SKM-1 treated with dmso at 0.1 percent for 144 hours (cell line): ENCODE data around the gene EPN2.
A peak's percentile ranks its signal among the peaks of the same experiment; 100 is the strongest.

Experiments used
- DNase-seq: peaks from one replicate; lab custom pipeline; 2025; ENCODE audit not compliant: unreplicated experiment; lab: John Stamatoyannopoulos, UW

The EPN2 gene

DNA sequence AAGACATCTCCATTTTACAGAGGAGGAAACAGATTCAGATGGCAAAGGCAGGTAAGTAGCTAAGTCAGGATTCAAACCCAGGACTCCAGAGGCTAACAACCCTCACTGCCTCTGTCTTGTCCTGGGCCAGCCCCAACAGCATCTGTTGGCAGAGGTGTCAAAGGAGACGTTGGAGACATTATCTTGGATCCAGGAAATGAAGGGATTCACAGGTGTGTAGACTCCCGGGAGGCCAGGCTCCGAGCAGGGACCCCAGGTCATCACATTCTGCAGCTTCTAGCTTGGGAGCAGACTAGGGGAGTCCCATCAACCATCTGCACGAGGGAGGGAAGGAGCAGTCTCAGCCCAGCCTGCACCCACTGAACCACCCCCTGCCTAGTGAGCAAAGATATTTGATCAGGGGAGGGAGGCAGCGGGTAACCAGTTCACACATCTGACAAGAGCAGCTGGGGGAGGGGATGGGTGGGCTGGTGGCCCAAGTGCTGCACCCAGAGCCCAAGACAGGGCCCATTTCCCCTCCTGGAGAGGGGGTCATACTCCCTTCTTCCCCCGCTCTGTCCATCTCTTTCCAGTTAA lies 126.4 kb downstream of the EPN2 start:
- DNase-seq = no peak

DNA sequence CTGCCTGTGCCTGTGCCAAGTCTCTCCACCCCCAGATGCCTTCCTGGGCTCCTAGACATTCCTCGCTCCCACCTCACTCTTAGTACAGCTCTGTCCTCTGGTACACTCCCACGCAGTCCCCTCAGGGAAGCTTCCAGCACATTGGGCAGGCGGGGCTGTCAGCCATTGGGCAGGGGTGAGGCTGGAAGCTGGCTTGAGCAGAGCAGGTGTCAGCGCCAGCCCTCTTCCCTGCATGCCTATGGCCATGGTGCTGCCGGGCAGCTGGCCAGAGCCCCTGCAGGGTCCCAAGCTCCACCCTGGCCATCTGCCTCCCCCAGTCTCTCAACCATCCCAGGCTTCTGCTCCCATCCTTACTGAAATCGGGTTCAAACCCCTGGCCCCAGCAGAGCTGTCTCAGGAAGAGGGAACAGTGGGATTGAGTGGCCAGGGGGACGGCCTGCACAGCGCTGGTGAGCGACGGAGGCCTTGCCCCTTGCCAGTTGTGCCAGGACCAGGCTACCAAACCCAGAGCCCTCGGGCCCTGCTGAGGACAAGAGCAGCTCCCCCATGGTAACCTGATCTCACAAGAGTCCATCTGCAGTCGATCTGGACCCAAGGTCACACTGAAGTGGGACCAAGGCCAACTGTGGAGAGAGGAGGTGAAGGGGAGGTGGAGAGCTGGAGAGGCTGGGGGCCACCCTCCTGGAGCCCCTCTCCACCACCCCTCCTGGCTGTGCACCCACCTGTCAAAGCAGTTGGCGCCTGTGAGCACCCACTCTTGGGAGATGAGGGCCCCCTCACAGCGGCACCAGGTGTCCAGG lies 127.7 kb downstream of the EPN2 start:
- DNase-seq = no peak

DNA sequence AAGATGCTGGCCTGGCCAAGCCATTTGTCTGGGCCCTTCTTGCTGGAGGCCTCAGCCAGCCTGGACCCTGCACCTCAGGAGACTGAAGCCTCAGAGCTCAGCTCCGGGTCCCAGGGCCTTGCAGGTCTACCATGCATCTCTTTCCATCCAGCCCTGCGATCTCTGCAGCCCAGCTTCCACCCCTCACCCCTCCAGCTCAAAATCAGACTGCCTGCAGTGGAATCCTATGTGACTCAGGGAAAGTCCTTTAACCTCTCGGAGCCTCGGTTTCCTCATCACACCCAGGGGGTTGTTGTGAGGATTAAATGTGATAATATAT lies 128.3 kb downstream of the EPN2 start:
- DNase-seq = no peak

DNA sequence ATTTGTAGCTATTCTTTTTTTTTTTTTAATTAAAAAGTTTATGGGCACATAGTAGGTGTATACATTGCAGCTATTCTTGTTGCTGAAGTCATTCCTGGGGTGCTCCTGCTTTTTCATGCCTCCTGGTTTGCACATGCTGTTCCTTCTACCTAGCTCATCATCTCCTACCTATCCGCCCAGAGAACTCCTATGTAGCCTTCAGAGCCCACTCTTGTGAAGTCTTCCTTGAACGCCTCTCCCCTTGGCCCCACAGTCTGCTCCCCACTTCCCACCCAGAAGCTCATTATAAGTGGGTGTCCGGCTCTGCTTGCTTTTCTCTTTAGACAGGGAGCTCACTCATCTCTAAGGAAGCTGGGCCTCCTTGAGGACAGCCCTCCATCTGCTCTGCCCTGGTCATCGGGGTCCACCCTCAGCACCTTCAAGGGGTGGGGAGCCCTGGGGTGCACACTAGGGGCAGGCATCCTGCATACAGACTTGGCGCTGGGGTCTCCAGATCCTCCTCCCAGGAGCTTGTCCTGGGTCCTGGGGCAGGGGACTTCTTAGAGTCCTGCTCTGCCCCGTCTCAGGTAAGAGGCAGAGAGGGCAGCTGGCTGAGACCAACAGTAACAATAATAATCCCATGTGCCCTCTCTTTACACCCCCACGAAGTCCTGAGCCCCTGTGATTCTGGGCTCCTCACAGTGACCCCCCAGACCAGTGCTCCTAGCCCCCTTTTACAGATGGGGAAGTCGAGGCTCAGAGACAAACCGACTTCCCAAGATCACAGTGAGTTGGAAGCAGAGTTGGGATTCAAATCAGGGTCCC lies 128.9 kb downstream of the EPN2 start:
- no peak for DNase-seq

DNA sequence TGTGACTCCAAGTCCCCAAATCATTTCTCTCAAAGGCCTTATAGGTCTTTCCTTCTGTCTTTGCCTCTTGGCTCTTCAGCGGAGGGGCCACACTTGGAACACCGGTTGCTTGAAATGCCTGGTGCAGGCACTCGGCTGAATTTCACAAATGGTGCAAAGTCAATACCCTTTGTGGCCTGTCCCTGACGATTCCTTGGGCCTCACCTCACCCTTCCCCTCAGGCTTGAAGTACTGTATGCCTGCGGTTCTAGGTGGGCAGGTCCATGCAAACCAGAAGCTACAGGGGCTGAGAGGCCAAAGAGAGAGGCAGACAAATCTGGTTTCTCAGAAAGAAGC lies 129.4 kb downstream of the EPN2 start:
- DNase-seq = no peak

DNA sequence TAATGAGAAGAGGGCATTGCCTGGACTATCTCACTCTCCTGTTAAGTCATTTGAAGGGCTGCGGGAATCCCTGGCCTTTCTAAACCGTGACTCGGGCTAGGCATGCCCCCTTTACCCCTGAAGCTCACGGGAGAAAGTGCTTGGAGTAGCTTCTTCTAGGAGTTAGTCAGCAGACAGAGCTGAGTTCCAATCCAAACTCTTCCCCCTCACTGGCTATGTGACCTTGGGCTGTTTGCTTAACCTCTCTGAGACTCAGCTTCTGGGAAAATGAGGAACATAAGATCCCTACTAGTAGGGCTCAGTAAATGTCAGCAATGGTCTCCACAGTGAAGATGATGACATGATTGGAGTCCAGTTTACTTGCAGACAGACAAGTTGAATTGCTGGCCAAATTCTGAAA lies 131.1 kb downstream of the EPN2 start:
- no peak for DNase-seq

DNA sequence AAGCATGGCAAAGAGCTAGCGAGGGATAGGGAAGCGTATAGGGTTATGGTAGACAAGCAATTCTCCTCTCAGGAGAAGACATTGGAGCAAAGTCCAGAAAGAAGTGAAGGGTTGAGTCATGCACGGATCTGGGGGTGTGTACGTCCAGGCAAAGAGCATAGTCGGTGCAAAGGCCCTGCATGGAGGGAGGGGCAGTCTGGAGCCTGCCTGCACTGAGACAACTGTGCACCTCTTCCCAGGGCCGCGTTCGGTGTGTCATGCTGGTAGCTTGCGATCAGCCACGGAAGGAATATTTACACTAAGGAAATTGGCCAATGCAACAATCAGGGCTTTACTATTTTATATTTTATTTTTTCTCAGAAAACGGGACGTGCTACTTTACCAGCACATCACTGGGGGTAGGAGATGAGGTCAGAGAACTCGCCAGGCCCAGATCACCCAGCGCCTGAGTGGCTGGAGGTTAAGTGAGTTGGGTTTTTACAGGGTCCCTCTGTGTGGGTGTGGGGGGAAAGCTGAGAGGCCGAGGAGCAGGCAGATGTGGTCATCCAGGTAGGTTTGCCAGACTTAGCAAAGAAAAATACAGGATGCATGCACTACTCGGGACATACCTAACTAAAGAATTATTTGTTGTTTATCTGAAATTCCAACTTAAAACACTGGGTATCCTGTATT lies 132.1 kb downstream of the EPN2 start:
- no peak for DNase-seq

DNA sequence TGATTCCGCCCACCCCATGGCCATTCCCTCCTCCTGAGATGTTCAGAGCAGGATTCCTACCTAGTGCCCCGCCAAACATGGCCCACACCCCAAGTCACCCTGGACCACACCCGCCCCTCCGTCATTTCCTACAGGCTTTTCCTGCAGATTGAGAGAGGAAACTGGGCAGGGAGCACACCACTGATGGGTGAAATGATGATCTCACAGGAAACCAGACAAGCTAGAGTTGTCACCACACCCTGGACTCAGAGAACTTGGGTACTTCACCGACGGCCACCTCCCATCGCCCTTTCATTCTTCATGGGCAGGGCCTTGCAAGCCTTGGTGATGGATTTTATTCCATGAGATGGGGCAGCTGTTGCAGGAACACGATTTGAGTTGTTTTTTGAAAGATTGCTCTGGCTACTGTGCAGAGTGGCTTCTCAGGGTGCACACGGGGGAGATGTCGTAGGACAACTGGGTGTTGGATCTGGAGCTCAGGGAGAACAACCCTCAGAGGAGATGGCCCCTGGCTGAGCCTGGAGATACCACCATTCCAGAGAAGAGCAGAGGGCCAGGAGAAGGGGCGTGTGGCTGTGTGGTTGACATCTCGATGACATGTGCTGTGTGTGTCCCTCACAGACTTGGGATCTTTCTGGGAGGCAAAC lies 132.8 kb downstream of the EPN2 start:
- DNase-seq = no peak

DNA sequence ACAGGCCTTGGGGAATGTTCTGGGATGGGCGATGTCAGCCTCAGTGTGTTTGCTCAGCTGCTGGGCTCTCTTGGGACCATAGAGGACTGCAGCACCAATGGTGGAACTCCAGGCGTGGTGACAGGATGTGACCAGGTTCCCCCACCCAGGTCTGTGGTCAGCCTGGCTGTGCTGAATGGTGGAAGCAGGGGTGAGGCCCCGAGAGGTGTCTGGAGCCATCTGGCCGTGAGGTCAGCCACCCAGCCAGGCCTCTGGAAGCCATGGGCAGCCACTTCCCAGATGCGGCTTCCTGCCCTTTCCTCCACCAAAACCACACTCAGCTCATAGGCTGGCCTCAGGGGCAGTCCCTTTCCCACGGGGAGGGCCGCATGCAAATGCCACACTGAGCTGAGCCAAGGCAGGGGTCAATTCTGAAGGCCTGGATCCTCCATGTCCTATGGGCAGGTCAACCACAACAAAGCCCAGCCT lies 133.4 kb downstream of the EPN2 start:
- DNase-seq = peak; percentile 67

DNA sequence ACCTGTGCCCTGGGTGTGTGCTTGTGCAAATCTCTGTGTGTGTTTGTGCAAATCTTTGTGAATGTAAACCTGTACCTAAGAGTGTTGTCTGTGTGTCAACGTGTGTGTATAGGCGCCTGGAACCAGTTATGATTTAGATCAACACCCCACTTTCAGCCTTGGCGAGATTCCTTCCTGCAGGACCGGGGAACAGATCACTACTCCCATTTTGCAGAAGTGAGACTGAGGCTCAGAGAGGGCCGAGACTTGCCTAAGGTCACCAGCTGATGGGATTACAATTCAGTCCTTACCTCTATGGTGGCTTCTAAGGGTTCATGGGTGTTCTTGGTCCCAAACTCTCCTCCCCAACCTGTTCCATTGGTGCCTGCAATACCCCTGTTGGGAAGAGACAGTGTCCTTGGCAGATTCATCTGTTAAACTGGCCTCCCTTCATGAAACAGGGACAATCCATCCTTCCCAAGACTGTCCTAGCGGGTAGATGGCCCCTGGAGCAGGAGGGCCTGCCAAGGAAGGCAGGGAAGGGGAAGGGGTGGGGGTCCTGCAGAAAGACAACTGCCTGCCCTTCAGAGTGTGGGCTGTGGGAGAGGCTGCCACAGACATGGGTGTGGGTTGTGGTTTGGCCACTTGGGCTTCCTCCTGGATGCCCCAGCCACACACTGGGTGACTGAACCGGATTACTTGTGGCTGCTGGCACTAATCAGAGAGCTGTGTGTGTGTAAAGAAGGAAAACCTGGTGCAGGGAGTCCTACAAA lies 134.3 kb downstream of the EPN2 start:
- DNase-seq = peak; percentile 25

DNA sequence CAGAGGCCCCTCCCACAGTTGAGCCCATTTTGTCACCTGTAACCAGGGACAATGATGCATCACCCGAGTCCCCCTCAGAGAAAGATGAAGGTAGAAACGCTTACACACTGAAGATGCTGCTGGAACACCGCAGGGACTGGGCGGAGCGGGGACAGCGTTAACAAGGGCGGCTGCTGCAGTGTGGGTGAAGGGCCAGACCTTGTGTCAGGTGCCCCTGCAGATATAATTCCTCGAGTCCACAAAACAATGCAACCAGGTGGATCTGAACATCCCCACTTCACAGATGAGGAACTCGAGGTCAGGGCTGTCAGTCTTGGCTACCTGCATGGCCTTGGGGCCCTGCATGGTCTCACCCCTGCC lies 134.8 kb downstream of the EPN2 start:
- DNase-seq = no peak

DNA sequence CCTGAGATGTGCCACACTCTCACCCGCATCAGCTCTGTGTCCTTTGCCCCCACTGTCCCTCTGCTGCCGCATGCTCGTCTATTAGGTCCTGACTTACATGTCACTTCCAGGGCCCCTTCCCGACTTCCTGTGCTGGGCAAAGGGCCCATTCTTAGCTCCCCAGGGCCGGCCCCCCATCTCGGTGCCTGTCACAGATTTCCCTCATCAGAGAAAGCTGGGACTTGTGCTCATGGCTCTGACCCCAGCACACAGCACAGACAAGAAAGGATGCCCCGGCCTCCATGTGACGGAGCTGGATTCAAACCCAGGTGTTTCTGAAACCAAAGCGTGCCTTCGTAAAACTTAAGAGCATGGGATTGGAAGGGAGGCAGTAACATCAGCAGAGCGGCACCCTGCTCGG lies 135.3 kb downstream of the EPN2 start:
- DNase-seq = no peak

DNA sequence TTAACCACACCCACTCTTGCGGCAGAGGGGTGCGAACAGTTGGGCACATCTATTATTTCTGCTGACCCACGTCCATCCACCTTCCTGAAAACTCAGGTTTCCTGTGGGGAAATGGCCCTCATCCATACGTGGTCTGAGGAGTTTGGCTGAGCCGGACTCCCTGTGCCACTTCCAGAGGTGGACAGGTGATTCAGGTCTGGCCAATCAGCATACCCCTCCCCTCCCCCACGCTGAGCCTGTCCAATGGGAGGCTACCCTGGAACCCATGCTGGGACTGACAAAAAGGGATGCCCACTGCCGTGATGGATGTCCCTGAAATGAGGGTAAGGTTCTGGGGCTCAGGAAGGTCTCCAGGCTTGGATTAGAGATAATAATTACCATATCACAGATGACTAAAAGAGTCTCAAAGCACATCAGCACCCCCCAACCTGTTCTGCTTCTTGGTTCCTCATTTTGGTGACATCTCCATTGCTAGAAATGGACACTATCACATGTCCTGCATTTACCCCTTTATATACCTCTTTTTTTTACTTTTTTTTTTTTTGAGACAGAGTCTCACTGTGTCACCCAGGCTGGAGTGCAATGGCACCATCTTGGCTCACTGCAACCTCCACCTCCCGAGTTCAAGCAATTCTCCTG lies 135.8 kb downstream of the EPN2 start:
- no peak for DNase-seq

DNA sequence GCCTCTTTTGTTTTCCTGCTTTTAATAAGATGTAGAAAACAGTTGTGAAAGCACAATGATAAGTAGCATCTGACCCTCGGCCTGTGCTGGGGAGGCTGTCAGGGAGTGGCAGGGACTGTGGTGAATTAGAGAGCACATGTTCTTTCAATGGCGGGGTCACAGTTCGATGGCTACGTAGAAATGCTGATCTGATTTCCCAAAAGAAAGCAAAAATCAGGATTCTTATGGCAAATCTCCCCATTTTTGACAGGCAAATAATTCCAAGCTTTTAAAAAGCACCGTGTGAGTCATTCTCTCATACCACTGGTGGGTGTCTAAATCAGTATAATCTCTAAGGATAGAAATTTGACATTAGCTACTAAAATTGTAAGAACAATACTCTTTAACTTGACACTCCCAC lies 137.0 kb downstream of the EPN2 start:
- no peak for DNase-seq

DNA sequence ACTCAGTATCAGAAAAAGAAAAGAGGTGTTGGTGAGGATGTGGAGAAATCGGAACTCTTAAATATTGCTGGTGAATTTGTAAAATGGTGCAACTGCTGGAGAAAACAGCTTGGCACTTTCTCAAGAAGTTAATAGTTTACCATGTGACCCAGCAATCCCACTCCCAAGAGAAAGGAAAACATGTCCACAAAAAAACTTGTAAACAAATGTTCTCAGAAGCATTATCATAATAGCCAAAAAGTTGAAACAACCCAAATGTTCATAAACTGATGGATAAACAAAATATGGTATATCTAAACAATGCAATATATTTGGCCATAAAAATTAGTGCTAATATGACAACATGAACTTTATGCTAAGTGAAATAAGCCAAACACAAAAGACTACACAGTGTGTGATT lies 138.6 kb downstream of the EPN2 start:
- no peak for DNase-seq

DNA sequence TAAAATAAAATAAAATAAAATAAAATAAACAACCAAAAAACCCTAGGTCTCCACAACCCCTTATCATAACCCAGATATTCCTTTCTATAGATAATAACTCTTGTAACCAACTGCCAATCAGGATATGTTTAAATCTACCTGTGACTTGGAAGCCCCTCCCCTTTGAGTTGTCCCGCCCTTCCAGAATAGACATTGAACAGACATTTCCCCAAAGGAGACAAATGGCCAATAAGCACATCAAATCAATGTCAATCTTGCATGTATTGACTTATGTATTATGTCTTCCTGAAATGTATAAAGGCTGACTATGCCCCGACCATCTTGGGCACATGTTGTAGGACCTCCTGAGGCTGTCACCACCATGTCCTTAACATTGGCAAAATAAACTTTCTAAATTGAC lies 139.6 kb downstream of the EPN2 start:
- no peak for DNase-seq

DNA sequence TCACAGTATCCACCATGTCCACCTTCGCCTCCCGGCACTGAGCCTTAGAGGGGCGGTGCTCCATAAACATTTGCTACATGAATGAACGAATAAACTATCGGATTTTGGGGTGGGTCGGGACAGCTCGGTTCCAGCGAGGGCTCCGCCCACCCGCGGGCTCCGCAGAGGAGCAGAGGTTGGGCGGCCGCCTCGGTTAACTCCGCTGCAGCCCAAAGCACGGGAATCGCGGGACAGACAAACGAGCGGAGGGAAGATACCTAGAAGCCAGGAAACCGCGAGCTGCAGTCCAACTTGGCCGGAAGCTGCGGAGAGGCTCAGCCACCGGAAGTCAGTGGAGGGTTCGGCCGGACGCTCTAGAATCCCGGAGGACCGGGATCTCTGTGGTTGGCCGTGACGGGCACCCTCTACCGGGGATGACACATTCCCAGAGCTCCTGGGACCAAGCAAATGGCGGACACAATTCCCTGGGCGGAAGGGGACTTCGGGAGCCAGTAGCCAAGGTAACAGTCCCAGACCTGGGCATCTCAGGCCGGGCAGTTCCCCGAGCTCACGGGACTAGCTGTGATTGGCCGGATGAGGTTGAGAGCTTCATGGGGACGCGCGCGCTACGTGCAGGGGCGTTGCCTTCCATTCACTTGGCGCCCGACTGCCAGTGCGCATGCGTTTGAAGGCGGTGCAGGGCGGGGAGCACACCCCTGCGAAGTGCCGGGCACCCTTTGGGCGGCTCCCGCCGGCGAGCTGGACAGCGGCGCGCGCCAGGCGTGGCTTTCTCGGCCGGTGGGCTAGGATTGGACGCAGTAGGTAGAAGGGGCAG lies 140.6 kb downstream of the EPN2 start:
- peak; percentile 96 for DNase-seq

DNA sequence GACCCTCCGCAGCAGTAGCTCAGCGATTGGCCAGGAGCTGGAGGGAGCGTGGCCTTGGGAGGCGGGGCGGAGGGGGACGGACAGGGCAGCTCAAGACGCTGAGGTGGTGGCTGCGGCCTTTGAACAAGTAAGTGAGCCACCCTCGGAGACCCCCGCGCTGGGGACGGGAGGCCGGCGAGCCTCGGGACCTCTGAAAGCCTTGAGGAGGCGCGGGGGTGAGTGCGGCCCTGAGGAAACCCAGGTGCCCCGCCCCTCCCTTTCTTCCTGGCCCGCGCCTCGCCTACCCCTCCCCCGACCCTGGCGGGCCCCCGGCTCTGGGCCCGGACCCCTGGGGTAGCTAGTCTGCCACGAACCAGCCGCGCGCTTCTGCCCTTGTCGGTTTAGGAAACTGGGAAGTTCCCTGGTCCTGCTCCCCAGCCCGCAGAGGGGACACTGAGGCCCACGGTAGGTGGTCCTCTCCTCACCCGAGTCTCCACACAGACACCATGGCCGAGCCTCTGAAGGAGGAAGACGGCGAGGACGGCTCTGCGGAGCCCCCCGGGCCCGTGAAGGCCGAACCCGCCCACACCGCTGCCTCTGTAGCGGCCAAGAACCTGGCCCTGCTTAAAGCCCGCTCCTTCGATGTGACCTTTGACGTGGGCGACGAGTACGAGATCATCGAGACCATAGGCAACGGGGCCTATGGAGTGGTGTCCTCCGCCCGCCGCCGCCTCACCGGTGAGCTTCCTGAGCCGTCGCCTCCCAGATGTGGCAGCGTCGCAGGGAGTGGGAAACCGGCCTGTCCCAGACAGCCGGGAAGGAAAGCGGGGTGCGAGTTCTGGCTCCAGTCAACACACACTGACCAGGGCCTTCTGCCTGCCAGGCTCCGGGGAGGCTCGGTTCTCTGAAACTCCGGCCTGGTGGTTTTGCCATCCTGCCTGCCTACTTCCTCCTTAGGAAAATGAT lies 141.5 kb downstream of the EPN2 start, which contains the start of gene MAPK7:
Gene MAPK7 (plus strand): TSS at position 83 of the 945 bp plus-strand sequence. CDS start 403 bp downstream, at position 486.
- no peak for DNase-seq
